K562 (cell line): ENCODE data around the gene CSNK2A1. TPM values are rescaled to one million over a fixed set of nuclear protein-coding genes. Genes with fewer than 3 reads are reported as not detected.

Source experiments
- ATAC-seq: fragments of 200-7000 bp; cut with Tn5 transposase; 3 replicates; pipeline ENCODE4 v1.9.1; 2020; ENCODE audit warnings: moderate library complexity
- BruUV-seq: library from RNA; stranded (reverse); fragments of 400-500 nt; replicated peaks from 2 replicates; lab custom pipeline; 2021; lab: Mats Ljungman, UMichigan
- CTCF ChIA-PET: fragments of 300-600 bp; formaldehyde crosslinking; extraction: SDS; loops from one replicate; lab custom pipeline; 2021; ENCODE audit warnings: low intra/inter-chr PET ratio; lab: Yijun Ruan, JAX
- POLR2A ChIA-PET: fragments of 300-600, 350-650 bp; sonication (Branson Sonifier 250); formaldehyde crosslinking; extraction: SDS; loops from one replicate; lab custom pipeline; 2021; ENCODE audit warnings: antibody characterized with exemption, inconsistent platforms; lab: Yijun Ruan, JAX
- DNase-seq, 4 experiments: peaks; one replicate each; pipeline versions ENCODE4 v3.0.0 to v3.0.0-alpha.2; 2011 to 2018; ENCODE audit warnings: low spot score in 3 of 4, mixed read lengths in 3 of 4; ENCODE audit errors: extremely low read depth in 1 of 4
- FAIRE-seq: peaks from 2 replicates; lab custom pipeline; 2011; peaks lifted over from hg19 to GRCh38; lab: Jason Lieb, UNC
- H2AFZ ChIP-seq: 2 replicates; pipeline ENCODE4 v1.6.0; 2011; ENCODE audit warnings: low read depth, low read length, control low read depth, inconsistent platforms
- H3K27ac ChIP-seq: fragments of 200-600 bp; 3 replicates; pipeline ENCODE4 v1.8.0; 2011; ENCODE audit warnings: low read depth, mild to moderate bottlenecking, control low read depth, inconsistent platforms, low read length, moderate library complexity, mixed read lengths; ENCODE audit errors: extremely low read depth
- H3K27me3 ChIP-seq, 2 experiments: fragments of 300-600 bp in 1 of 2; 2 replicates in 1 of 2; 3 replicates in 1 of 2; pipeline versions ENCODE4 v1.6.0 to v1.8.0; 2011; ENCODE audit warnings: inconsistent platforms in 2 of 2, low read length in 2 of 2, mild to moderate bottlenecking in 1 of 2, mixed read lengths in 1 of 2, moderate library complexity in 1 of 2; ENCODE audit not compliant: control insufficient read depth in 2 of 2, insufficient read depth in 2 of 2
- H3K36me3 ChIP-seq: fragments of 300-600 bp; 3 replicates; pipeline ENCODE4 v1.8.0; 2011; ENCODE audit warnings: mild to moderate bottlenecking, low read length, inconsistent platforms; ENCODE audit not compliant: control insufficient read depth, insufficient read depth
- H3K4me1 ChIP-seq, 2 experiments: fragments of 200-600 bp in 1 of 2; replicated peaks in 1 of 2; 2 replicates in 1 of 2; 3 replicates in 1 of 2; pipeline versions ENCODE4 v1.5.1 to v1.8.0; 2011; ENCODE audit warnings: inconsistent platforms in 2 of 2, low read length in 2 of 2, mild to moderate bottlenecking in 1 of 2, mixed read lengths in 1 of 2, moderate library complexity in 1 of 2; ENCODE audit not compliant: control insufficient read depth in 2 of 2, insufficient read depth in 2 of 2
- H3K4me2 ChIP-seq: 2 replicates; pipeline ENCODE4 v1.6.1; 2011; ENCODE audit warnings: low read length, control low read depth, inconsistent platforms, mixed read lengths; ENCODE audit not compliant: insufficient read depth
- H3K4me3 ChIP-seq: fragments of 200-600 bp; sonication (generic), shearing (Covaris generic); 2 replicates; pipeline ENCODE4 v1.5.1; 2016; ENCODE audit warnings: control low read depth, inconsistent platforms
- H3K79me2 ChIP-seq: fragments of 200-600 bp; 3 replicates; pipeline ENCODE4 v1.8.0; 2011; ENCODE audit warnings: low read length, inconsistent platforms; ENCODE audit not compliant: control insufficient read depth, insufficient read depth
- H3K9ac ChIP-seq, 2 experiments: 2 replicates each; pipeline versions ENCODE4 v1.6.0 to v1.6.1; 2011; ENCODE audit warnings: low read depth in 2 of 2, low read length in 2 of 2, control low read depth in 1 of 2, inconsistent platforms in 1 of 2, mild to moderate bottlenecking in 1 of 2, mixed read lengths in 1 of 2; ENCODE audit not compliant: insufficient read depth in 1 of 2
- H3K9me1 ChIP-seq: one replicate; pipeline ENCODE4 v1.6.0; 2011; ENCODE audit warnings: inconsistent platforms, mild to moderate bottlenecking, low read length, moderate library complexity; ENCODE audit not compliant: control insufficient read depth, insufficient read depth
- H3K9me3 ChIP-seq: replicated peaks from 2 replicates; pipeline ENCODE4 v1.5.1; 2011; ENCODE audit warnings: low read depth, low read length, inconsistent platforms; ENCODE audit not compliant: control insufficient read depth, insufficient read depth
- H4K20me1 ChIP-seq: replicated peaks from 2 replicates; pipeline ENCODE4 v1.6.1; 2011; ENCODE audit warnings: low read length, inconsistent platforms, mixed read lengths; ENCODE audit not compliant: control insufficient read depth, insufficient read depth
- POLR2G ChIP-seq: fragments of 200-400 bp; formaldehyde crosslinking; IDR thresholded peaks from 2 replicates; pipeline ENCODE4 v1.6.1; 2017; ENCODE audit warnings: low read depth, mild to moderate bottlenecking, antibody characterized with exemption, low read length, moderate library complexity
- SRF ChIP-seq, 2 experiments: fragments of 250-450, 450-650 bp in 1 of 2; sonication (Bioruptor Pico) in 1 of 2; sonication (generic) in 1 of 2; formaldehyde crosslinking; IDR thresholded peaks; 2 replicates each; pipeline versions ENCODE4 v1.5.0 to v1.5.1; 2020 to 2022; ENCODE audit warnings: mild to moderate bottlenecking in 1 of 2, missing genetic modification reagents in 1 of 2
- ZNF23 ChIP-seq: fragments of 250-450 bp; sonication (Bioruptor Pico); IDR thresholded peaks from 2 replicates; pipeline ENCODE4 v1.4.0; 2020; ENCODE audit warnings: mild to moderate bottlenecking
- WGBS: fragments of 100-300 bp; shearing (Covaris generic); methylation state at CpG from one replicate; pipeline ENCODE4 v1.1.6; 2016; ENCODE audit warnings: low coverage, mixed read lengths; ENCODE audit not compliant: insufficient coverage; ENCODE audit errors: missing lambda C conversion rate; 5-methylcytosine and 5-hydroxymethylcytosine counted together
- in situ Hi-C: fragments of 300-500 bp; cut with MboI; formaldehyde crosslinking; loops from 4 replicates; pipeline ENCODE4 v1.15.0; 2018; ENCODE audit warnings: inconsistent platforms, mixed read lengths
- intact Hi-C: fragments of 100-400 bp; cut with micrococcal nuclease; formaldehyde crosslinking; loops from 2 replicates; pipeline ENCODE4 v1.14.2; 2022
- polyA plus RNA-seq, 8 experiments: library from polyadenylated mRNA; depleted of rRNA in 4 of 8; stranded (reverse) in 5 of 8; unstranded in 3 of 8; fragments of >200 nt; fragmentation: Nextera tagmentation in 2 of 8; fragmentation: Illumina TruSeq in 1 of 8; extraction: Ambion mirVana in 2 of 8; extraction: Trizol in 1 of 8; gene quantifications; 2 replicates each; pipeline versions ENCODE4 v1.2.1 to v1.2.3, GENCODE V29; 2011 to 2014; ENCODE audit warnings: inconsistent platforms in 1 of 8, missing spikeins in 1 of 8
- total RNA-seq, 7 experiments: library from RNA; depleted of rRNA in 6 of 7; stranded (reverse); fragments of >200 nt in 6 of 7; fragmentation: Illumina TruSeq in 2 of 7; extraction: Trizol in 2 of 7; gene quantifications; 2 replicates each; pipeline versions ENCODE4 v1.2.1 to v1.2.3, GENCODE V29; 2011 to 2021; ENCODE audit warnings: low replicate concordance in 1 of 7

The CSNK2A1 gene
- total and polyA plus RNA-seq, 9 of the 15 experiments (the other 6 are each of a cell fraction or from before 2014, with no cell fraction given) = 71.0 to 251 (median 103) TPM

DNA sequence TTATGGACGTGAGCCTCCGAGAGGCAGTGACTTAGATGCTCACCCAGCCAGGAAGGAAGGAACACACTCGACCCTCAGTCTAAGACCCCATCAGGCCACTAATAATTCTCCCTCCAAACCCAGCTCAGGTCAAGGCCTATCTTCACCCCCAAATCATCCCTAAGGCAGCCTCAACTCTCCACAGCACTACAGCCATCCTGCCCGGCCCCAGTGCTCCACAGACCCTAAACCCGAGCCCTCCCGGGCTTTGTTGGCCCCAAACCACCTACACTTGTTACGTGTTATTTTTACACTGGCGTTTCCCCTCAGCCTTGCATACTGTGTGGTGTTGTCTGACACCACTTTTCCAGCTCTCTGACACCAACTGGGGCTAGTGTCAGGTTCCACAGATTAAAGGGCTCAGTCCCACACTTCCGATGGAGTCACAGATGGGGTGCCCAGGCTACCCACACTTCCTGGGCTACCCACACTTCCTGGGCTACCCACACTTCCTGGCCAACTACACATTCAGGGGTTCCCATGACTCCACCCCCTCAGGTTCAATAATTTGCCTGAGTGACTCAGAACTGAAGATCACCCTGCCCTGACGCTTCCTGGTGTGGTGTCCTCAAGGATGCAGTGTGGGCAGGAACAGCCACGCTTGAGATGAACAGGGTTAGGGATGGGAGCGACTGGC is 110.2 kb downstream of the CSNK2A1 start:
- Histone ChIP-seq H3K9me3 (no peaks in the 10 kb centered on the region), H3K4me2 (no peak overlapping the region), H3K79me2 (no peaks in the 10 kb centered on the region), H2AFZ (no peak overlapping the region), H3K27ac (peak overlapping the region; percentile 30; the same call in 1 of the 3 replicates), H3K4me1 (peaks cover 0 to 20% of the 10 kb centered on the region in 2 experiments; a peak in 2 of 5 replicates), H4K20me1 (no peaks in the 10 kb centered on the region), H3K4me3 (no peak overlapping the region), H3K9ac (no peak overlapping the region), H3K36me3 (peaks cover 48% of the 10 kb centered on the region), H3K9me1 (peaks cover 3% of the 10 kb centered on the region), H3K27me3 (no peaks in the 10 kb centered on the region)
- in situ Hi-C loops = no loop called here
- WGBS = 82% methylated on average over 9 of the region's 12 CpGs
- CTCF ChIA-PET = interaction anchor here (4.0 kb wide), 1 partner anchor 78 kb away, joined by 27 read pairs; no protein-coding TSS in a partner anchor
- no TSS peak for BruUV-seq
- no peak for FAIRE-seq
- TF ChIP-seq ZNF23 (CRISPR knock-in tag) = no peak
- TF ChIP-seq POLR2G = peak; percentile 46; the same call in 1 of the 2 replicates
- no peak for ATAC-seq
- intact Hi-C loops = no loop called here
- POLR2A ChIA-PET = interaction anchor here (0.8 to 1.8 kb wide), 3 partner anchors 11 to 53 kb away, joined by 3 to 7 read pairs (median 3); partner anchors contain the start of gene TRIB3
- DNase-seq = no peak

DNA sequence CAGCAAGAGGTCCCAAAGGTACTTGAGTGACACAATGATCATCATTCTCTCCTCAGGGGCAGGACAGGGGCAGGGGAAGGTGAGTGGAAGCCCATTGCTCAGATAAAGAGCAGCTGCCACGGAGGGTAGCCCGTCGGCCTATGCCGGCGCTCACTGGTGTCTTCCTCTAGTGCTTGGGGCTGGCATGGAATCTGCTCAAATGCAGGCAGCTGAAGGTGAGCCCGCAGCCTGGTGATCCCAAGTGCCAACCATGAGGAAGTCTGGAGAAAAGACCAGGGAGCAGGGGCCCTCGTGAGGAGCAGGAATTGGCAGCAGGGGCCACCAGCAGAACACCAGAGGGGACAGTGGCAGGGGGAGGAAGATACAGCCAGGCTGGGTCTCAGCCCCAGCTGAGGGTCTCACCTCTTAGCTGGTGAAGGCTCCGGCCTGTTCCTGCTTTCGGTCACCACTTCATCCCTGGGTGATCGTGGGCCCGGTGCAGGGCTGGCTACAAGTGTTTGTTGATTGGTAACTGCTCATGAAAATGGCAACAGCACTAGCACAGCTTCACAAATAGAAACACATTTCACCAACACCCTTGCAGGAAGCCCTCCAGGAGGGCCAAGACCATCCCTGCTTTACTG is 110.8 kb downstream of the CSNK2A1 start:
- CTCF ChIA-PET = interaction anchor here (2.1 to 4.0 kb wide), 2 partner anchors 46 to 77 kb away, joined by 10 to 27 read pairs; no protein-coding TSS in a partner anchor
- Histone ChIP-seq H3K9me1 (peaks cover 3% of the 10 kb centered on the region), H3K79me2 (no peaks in the 10 kb centered on the region), H2AFZ (no peak overlapping the region), H3K4me3 (no peak overlapping the region), H3K4me2 (no peak overlapping the region), H4K20me1 (no peaks in the 10 kb centered on the region), H3K9me3 (no peaks in the 10 kb centered on the region), H3K4me1 (peaks cover 0 to 20% of the 10 kb centered on the region in 2 experiments; a peak in 2 of 5 replicates), H3K27ac (peak overlapping the region; percentile 30; the same call in 1 of the 3 replicates), H3K9ac (no peak overlapping the region), H3K27me3 (no peaks in the 10 kb centered on the region), H3K36me3 (peaks cover 46% of the 10 kb centered on the region)
- ATAC-seq = no peak
- no peak for FAIRE-seq
- in situ Hi-C loops (no loop called here), intact Hi-C loops (no loop called here)
- no TSS peak for BruUV-seq
- POLR2A ChIA-PET = interaction anchor here (0.8 to 1.8 kb wide), 4 partner anchors 11 to 52 kb away, joined by 3 to 7 read pairs (median 4); partner anchors contain the start of gene TRIB3
- TF ChIP-seq SRF (CRISPR knock-in tag; IDR thresholded peaks at IDR 0.05) = no peak
- peak; percentile 66; the same call in 1 of the 2 replicates for TF ChIP-seq POLR2G
- WGBS = 93% methylated on average over 7 of the region's 11 CpGs
- no peak for DNase-seq
